ENCODE measurements around the gene PER2.

PER2 gene

DNA sequence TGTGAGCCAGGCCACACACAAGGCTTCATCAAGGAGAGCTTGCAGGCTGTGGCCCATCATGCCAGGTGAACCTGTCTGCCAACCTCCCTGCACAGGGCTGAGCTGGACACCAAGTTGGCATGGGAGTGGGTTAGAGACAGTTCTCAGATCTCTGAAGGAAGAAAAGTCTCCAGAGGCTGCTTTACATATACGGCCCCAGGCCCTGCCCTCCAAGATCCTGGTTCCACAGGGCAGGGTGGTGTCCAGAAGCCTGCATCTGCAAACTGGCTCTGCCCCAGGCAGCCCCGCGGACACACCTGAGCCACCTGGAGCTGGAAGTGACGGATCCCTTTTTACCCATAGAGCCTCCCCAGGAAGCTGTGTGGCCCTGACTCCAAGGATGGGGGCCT is 24.3 kb downstream of the PER2 start:
- no peak for DNase-seq (ENCODE audit: low read depth in 2 of 2)

GRCh38 chr2:238263204-238264071 is 25.0 kb downstream of the PER2 start:
- peak; percentile 36 to 51 for DNase-seq (ENCODE audit: low read depth in 2 of 2)

DNA sequence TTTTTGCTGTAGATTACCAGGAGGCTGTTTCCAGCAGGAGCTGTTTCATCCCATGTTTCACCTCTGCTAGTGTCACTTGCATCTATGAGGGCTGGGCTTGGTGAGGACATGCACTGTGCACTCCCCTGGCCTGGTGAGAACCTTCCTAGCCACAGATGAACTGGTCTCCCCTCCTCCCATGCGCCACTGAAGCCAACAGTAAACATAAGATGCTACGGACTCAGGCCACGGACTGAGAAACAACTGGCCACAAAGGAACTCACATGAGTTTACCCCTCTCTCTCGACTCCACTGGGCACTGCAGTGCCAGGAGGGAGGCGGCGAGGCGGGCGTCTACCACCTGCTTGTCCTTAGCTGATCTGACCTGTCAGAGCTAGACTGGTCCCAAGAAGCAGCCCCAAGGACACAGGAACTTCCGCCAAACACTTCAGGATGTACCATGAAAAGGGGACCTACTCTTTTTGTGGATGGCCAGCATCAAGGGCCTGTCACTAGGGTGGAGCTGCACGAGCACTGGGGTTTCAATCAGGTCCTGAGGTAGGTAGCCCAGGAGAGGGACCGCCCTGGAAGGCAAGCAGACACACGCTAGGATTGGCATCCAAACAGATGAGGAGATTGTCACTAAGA is 25.8 kb downstream of the PER2 start:
- DNase-seq (ENCODE audit: low read depth in 2 of 2) = no peak

GRCh38 chr2:238261718-238262375 is 26.6 kb downstream of the PER2 start:
- DNase-seq (ENCODE audit: low read depth in 2 of 2) = no peak

GRCh38 chr2:238260883-238261282 is 27.5 kb downstream of the PER2 start:
- no peak for DNase-seq (ENCODE audit: low read depth in 2 of 2)

DNA sequence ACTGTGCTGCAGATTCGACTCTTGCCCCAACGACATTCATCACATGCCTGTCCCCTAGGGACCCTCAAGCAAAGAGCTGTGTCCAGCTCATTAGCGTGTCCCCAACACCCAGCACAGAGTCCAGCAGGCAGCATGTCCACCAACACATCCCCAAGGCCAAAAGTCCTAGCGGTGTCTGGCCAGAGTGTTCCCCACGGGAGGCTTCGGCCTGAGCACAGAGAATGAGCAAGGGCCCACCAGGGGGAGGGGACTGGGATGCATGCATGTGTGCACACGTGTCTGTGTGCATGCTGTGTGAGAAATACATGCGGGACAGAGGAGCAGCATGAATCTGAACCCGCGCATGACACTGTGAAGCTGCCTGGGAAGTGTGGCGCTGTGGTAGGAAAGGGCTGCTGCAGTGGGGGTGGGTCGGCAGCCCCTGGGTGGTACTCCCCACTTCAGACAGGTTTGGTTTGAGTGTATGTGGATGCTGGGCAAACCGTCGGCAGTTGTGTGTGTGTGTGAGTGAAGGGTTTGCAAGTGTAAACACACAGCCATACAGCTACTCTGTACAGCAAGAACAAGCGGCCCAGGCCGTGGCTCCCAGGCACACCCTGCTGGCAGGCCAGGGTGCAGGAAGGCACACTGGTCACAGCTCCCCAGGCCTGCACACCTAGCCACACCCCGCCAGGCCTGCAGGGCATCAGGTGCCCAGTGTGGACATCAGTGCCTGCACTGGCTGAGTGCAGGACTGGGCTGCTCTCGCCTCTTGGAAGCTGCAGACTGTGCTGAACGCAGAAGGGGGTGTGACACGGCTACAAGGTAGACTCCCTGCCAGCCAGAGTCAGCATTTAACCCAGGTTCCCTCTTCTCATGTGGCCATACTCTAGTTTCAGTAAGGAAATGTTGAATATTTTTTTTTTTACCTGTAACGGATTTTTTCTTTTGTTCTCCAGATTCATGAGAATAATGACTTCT is 29.1 kb downstream of the PER2 start:
- DNase-seq (ENCODE audit: low read depth in 2 of 2) = no peak

DNA sequence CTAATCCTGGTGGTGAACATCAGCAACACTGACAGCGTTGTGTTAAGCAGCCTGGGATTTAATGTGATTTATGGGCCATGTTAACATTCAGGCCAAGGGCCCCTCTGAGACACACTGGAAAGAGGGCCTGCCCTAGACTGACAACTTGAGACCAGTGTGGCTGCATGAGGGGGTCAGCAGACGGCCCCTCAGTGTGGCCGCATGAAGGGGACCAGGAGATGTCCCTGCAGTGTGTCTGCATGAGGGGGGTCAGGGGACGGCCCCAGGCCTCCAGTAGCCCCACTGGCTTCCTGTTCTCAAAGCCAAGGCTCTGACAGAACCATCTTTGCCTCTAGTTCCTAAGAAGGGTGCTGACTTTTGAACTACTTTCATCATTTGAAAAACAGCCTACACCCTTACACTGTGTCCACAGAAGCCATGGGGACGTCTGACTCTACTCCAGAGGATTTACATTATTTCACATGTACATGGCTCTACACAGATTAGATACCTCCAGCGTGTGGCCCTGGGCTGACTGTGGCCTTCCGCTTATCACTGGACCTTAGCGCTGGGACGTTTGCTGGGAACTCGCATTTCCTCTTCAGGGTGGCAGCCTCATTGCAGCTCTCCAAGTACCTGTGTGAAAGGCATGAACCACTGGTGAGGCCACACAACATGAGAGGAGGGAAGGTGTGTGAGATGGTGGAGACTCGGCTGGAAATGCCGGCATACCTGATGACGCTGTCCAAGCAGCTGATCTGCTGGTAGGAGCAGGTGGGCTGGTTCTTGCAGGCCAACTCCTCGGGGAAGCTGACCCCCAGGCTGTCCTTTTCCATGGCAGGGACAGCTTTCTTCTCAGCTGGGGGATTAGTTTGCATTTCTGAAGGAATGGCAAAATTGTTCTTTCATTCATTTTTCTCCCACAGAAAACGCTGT is 30.4 kb downstream of the PER2 start:
- DNase-seq (ENCODE audit: low read depth in 2 of 2) = no peak

- DNase-seq (ENCODE audit: low read depth in 2 of 2) = peak; percentile 48 to 57
Measured at GRCh38 chr2:238256594-238257104, 31.8 kb downstream of the PER2 start.

GRCh38 chr2:238256111-238256510 is 32.3 kb downstream of the PER2 start:
- DNase-seq (ENCODE audit: low read depth in 2 of 2) = no peak

GRCh38 chr2:238255636-238256035 is 32.8 kb downstream of the PER2 start:
- no peak for DNase-seq (ENCODE audit: low read depth in 2 of 2)

- DNase-seq (ENCODE audit: low read depth in 2 of 2) = no peak
Measured at GRCh38 chr2:238255151-238255551, 33.3 kb downstream of the PER2 start.

DNA sequence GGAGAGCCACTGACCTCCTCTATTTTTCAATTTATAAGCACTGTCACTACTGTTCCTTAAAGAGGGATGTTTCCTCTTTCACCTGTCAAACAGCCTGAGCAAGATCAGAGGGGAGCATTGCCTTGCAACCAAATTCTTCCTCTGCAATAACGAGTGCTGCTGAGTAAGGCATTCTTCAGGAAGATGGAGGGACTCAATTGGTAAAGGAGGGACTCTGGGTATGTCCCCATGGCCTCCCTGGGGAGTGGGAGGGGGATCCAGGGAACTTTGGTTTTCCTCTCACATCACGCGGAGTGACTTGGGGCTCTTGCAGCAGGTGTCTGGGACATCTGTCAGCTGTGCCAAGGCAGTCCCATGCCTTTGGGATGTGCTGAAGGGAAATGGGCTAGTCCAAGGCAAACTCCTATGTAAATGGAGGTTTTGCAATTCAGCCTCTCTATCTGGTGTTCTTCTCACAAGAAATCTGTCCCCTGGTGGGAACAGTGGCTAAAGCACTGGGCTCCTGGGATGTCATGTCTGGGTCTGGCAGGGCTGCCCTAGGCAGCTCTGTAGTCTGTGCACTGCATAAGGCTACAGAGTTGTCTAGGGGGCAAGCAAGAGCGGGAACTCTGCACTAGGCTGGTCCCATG is 34.2 kb downstream of the PER2 start:
- DNase-seq (ENCODE audit: low read depth in 2 of 2) = no peak

DNA sequence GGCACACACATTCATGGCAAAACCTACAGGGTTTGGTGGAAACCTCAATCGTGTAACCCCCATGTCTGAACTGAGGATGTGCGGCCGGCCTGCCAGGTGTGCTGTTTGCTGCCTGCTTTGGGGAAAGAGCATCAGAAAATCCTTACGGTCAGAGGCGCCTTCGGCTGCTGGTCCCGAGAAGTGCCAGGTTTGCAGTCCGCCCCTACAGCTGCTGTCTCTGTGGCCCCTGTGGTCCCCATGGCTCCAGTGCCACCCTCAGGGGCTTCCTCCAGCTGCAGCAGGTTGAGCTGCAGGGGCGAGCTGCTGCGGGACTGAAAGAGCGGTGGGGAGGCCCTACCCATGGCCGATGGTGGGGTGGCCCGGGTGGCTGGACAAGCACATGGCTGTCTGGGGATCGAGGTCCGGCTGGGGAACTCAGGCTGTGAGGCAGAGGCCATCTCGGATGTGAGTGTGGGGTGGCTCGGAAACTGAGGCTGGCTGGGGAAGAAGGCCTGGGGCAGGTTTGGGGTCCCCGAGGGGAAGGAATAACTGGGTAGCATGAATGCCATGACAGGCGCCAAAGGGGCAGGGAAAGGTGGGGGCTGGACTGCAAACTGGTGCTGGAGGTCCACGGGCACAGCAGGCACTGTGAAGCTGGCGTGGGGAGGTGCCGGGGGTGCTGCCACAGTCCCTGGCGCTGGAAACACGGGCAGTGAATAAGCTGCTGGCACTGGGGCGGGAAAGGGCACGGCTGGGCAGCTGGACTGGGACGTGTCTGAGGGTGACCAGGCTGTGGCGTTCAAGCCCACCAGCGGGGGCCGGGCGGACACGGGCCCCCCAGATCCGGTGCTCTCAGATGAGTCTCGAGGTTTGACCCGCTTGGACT is 35.4 kb downstream of the PER2 start:
- no peak for DNase-seq (ENCODE audit: low read depth in 2 of 2)

DNA sequence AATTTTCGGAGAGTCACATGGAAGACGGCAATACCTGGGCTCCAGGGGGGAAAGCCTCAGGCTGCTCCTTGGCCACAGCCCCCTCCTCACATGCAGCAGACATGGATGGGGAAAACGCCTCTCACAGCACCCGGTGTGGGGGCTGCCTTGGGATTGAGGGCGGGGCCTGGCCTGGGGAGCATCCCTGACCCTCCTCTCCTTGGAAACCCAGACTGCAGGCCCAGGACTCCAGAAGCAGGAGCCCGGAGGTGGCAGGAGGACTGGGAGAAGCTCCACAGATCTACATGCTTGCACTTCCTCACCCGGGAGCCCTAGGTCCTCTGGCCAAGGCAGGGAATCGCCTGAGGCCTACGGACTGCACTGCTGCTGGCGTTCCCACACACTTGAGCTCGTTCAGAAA is 36.4 kb downstream of the PER2 start:
- DNase-seq (ENCODE audit: low read depth in 2 of 2) = no peak

DNA sequence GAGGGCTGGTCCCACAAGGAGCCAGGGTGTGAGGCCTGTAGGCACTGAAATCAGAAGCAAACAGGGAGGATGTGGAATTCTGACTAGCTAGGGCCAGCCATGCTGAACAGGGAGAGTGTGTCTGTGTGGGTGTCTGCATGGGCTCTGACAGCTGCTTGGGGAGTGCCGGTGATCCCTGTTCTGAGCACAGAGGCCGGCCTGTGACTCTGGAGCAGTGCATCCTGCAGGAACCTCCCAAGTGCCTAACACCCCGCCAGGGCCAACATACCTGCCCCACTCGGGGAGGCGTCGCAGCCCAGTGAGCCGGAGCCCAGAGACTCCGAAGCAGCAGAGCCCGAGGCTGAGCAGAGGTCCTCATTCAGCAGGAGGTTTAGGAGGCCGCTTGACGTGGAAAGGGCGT is 37.1 kb downstream of the PER2 start:
- DNase-seq (ENCODE audit: low read depth in 2 of 2) = no peak

DNA sequence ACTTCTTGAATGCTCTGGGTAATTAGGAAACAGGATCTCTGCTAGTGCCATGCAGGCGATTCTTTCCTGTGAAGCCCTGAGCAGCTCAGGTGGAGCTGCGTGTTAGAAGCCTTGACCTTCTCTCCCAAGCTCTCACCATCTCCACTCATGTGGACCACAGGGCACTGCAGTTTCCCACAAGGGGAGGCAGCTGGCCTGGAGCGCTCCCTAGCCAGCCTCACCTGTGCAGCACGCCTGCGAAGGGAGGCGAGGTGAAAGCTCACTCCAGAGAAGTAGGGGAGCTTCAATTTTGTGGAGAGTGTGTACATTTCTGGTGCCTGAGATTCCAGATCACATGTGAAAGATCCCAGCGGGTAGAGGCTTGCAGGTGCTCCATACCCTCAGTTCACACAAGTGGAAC is 37.5 kb downstream of the PER2 start:
- no peak for DNase-seq (ENCODE audit: low read depth in 2 of 2)

GRCh38 chr2:238247841-238248453 is 40.5 kb downstream of the PER2 start:
- no peak for DNase-seq (ENCODE audit: low read depth in 2 of 2)

GRCh38 chr2:238247002-238247822 is 41.2 kb downstream of the PER2 start:
- no peak for DNase-seq (ENCODE audit: low read depth in 2 of 2)

Data from stimulated activated CD8-positive, alpha-beta memory T cell treated with anti-CD3 and anti-CD28 coated beads, Interleukin-15, amount 100 ng/mL, for 48 hours (primary cell).